DND-41 (cell line): ENCODE measurements around the gene LAMA2.

Source experiments
- ATAC-seq: fragments of 200-7000 bp; cut with Tn5 transposase; 3 replicates; pipeline ENCODE4 v1.9.1; 2021; ENCODE audit warnings: low read depth; ENCODE audit not compliant: insufficient read depth
- DNase-seq: peaks from one replicate; pipeline ENCODE4 v3.0.0-alpha.2; 2020
- H2AFZ ChIP-seq: 2 replicates; pipeline ENCODE4 v1.6.0; 2012; ENCODE audit warnings: low read depth, low read length
- H3K27ac ChIP-seq: 2 replicates; pipeline ENCODE4 v1.5.1; 2012; ENCODE audit warnings: low read length, inconsistent platforms
- H3K27me3 ChIP-seq: fragments of 200-600 bp; sonication (generic); 2 replicates; pipeline ENCODE4 v1.6.0; 2012; ENCODE audit warnings: low read length, mild to moderate bottlenecking, inconsistent platforms; ENCODE audit not compliant: insufficient read depth, poor library complexity
- H3K36me3 ChIP-seq: 2 replicates; pipeline ENCODE4 v1.5.1; 2012; ENCODE audit warnings: low read length, inconsistent platforms; ENCODE audit not compliant: insufficient read depth
- H3K4me1 ChIP-seq: 2 replicates; pipeline ENCODE4 v1.5.1; 2012; ENCODE audit warnings: mild to moderate bottlenecking, low read length; ENCODE audit not compliant: insufficient read depth
- H3K4me2 ChIP-seq: 2 replicates; pipeline ENCODE4 v1.6.0; 2012; ENCODE audit warnings: mild to moderate bottlenecking, moderate library complexity, low read length, inconsistent platforms; ENCODE audit not compliant: insufficient read depth
- H3K4me3 ChIP-seq, 2 experiments: fragments of 200-600 bp in 1 of 2; shearing (Covaris generic) in 1 of 2; 2 replicates each; pipeline ENCODE4 v1.5.1; 2012 to 2016; ENCODE audit warnings: inconsistent platforms in 2 of 2, low read length in 2 of 2, mild to moderate bottlenecking in 2 of 2, low read depth in 1 of 2, moderate library complexity in 1 of 2
- H3K79me2 ChIP-seq: 2 replicates; pipeline ENCODE4 v1.6.0; 2012; ENCODE audit warnings: low read length, inconsistent platforms; ENCODE audit not compliant: insufficient read depth
- H3K9ac ChIP-seq: 2 replicates; pipeline ENCODE4 v1.6.0; 2012; ENCODE audit warnings: low read depth, mild to moderate bottlenecking, inconsistent platforms, low read length, moderate library complexity
- H3K9me3 ChIP-seq: 2 replicates; pipeline ENCODE4 v1.5.1; 2012; ENCODE audit warnings: low read length, moderate library complexity, mild to moderate bottlenecking, inconsistent platforms; ENCODE audit not compliant: insufficient read depth, severe bottlenecking
- H4K20me1 ChIP-seq: 2 replicates; pipeline ENCODE4 v1.6.0; 2012; ENCODE audit warnings: low read length; ENCODE audit not compliant: insufficient read depth
- EZH2 ChIP-seq: IDR thresholded peaks from 3 replicates; pipeline ENCODE4 v1.6.1; 2012; ENCODE audit warnings: borderline replicate concordance, low read depth, mild to moderate bottlenecking, moderate library complexity, low read length, inconsistent platforms; ENCODE audit not compliant: severe bottlenecking
- TF ChIP-seq, protein P1 (sequence below): IDR thresholded peaks from 2 replicates; pipeline ENCODE4 v1.5.1; 2012; ENCODE audit warnings: borderline replicate concordance, low read length, moderate library complexity, mild to moderate bottlenecking; ENCODE audit not compliant: poor library complexity, severe bottlenecking; ENCODE audit errors: extremely low read depth

The LAMA2 gene

DNA sequence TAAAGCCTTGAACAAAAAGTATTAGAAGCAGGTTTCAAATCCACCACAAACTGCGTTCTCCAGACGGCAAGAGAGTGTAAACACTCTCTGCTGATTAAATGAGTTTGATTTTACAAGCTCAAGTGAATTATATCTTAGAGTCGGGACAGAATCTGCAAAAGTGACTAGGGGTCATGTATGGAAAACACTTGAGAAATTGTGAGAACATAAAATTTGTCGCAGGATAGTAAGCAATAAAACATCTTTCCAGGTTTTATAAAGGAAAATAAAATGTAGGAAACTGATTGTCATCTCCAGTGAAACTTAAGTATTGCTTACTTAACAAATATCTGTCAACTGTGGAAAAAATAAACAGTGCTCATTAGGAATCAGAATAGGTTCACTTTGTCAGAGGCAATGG lies 452.9 kb downstream of the LAMA2 start:
- TF ChIP-seq EZH2: no peak
- TF ChIP-seq, protein P1, sequence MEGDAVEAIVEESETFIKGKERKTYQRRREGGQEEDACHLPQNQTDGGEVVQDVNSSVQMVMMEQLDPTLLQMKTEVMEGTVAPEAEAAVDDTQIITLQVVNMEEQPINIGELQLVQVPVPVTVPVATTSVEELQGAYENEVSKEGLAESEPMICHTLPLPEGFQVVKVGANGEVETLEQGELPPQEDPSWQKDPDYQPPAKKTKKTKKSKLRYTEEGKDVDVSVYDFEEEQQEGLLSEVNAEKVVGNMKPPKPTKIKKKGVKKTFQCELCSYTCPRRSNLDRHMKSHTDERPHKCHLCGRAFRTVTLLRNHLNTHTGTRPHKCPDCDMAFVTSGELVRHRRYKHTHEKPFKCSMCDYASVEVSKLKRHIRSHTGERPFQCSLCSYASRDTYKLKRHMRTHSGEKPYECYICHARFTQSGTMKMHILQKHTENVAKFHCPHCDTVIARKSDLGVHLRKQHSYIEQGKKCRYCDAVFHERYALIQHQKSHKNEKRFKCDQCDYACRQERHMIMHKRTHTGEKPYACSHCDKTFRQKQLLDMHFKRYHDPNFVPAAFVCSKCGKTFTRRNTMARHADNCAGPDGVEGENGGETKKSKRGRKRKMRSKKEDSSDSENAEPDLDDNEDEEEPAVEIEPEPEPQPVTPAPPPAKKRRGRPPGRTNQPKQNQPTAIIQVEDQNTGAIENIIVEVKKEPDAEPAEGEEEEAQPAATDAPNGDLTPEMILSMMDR: no peak

DNA sequence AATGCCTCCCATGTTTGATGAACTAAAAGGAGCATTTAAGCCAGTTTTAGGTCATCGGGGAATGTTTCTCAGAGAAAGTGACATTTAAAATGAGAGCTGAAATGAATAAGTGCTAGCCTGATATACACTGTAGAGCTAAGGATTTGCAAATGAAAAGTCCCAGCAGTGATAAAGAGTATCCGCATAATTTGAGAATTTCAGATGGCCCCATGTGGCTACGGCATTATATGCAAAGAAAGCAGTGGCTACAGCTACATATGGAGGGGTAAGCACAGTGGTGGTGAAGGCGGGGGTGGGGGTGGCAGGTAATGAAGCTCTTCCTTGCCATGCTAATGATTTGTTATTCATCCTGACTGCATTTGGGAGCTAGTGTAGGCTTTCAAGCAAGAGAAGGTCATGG lies 455.7 kb downstream of the LAMA2 start:
- Histone ChIP-seq H3K4me1 (no peaks in the 10 kb centered on the region), H4K20me1 (no peaks in the 10 kb centered on the region), H2AFZ (no peak overlapping the region), H3K9ac (no peak overlapping the region), H3K9me3 (no peaks in the 10 kb centered on the region), H3K36me3 (no peaks in the 10 kb centered on the region), H3K4me3 (no peak overlapping the region), H3K4me2 (no peak overlapping the region), H3K27ac (no peak overlapping the region), H3K27me3 (peaks cover 6% of the 10 kb centered on the region), H3K79me2 (no peaks in the 10 kb centered on the region)
- ATAC-seq (no peak), DNase-seq (no peak)
- no peak for TF ChIP-seq EZH2
- TF ChIP-seq, protein P1: no peak

More for the DNA sequence above, 452.9 kb downstream of the LAMA2 start:
- Histone ChIP-seq H3K27me3 (peaks cover 6% of the 10 kb centered on the region), H3K9ac (no peak overlapping the region), H3K9me3 (no peaks in the 10 kb centered on the region), H2AFZ (no peak overlapping the region), H3K4me3 (no peak overlapping the region), H3K27ac (no peak overlapping the region), H3K4me2 (no peak overlapping the region), H4K20me1 (no peaks in the 10 kb centered on the region), H3K79me2 (no peaks in the 10 kb centered on the region), H3K36me3 (no peaks in the 10 kb centered on the region), H3K4me1 (no peaks in the 10 kb centered on the region)
- DNase-seq (no peak), ATAC-seq (no peak)

DNA sequence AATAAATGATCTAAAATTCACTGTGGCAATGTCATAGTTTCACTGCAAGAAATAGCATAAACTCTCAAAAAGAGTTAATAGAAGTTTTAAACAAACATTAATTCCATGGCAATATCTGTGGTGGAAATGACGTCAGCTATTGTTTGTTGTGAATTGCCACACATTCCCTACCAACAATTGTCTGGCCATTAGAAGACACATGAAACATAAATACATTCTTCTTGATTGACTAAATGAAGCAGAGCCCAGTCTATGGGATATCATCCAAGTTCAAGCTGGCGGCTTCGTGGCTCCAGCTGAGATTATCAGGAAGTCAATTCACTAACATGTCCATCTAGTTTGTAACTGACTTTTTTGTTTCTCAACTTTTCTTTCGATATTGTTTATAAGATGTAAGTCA lies 458.0 kb downstream of the LAMA2 start:
- H2AFZ ChIP-seq: no peak overlapping the region
- no peaks in the 10 kb centered on the region for H4K20me1 ChIP-seq
- no peak for ATAC-seq
- no peaks in the 10 kb centered on the region for H3K4me1 ChIP-seq
- H3K4me2 ChIP-seq: no peak overlapping the region
- TF ChIP-seq, protein P1: no peak
- no peak overlapping the region for H3K4me3 ChIP-seq
- H3K9ac ChIP-seq: no peak overlapping the region
- H3K27me3 ChIP-seq: no peaks in the 10 kb centered on the region
- no peak overlapping the region for H3K27ac ChIP-seq
- H3K9me3 ChIP-seq: no peaks in the 10 kb centered on the region
- DNase-seq: no peak
- H3K79me2 ChIP-seq: no peaks in the 10 kb centered on the region
- H3K36me3 ChIP-seq: no peaks in the 10 kb centered on the region

DNA sequence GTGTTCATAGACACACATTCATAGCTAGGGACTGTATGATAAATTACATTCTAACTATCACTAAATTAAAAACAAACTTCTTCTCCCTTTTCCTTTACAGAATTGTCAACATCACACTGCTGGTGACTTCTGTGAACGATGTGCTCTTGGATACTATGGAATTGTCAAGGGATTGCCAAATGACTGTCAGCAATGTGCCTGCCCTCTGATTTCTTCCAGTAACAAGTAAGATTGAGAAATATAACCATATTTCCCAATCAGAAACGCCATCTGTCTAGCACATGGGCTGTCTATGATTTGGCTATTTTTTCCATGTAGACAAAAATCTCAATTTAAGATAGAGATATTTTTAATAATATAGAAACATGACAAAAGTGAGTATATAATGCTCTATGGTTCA lies 459.3 kb downstream of the LAMA2 start:
- Histone ChIP-seq H3K4me2 (no peak overlapping the region), H3K79me2 (no peaks in the 10 kb centered on the region), H3K9ac (no peak overlapping the region), H3K4me3 (no peak overlapping the region), H3K27me3 (no peaks in the 10 kb centered on the region), H3K27ac (no peak overlapping the region), H3K4me1 (no peaks in the 10 kb centered on the region), H4K20me1 (no peaks in the 10 kb centered on the region), H3K9me3 (no peaks in the 10 kb centered on the region), H3K36me3 (no peaks in the 10 kb centered on the region), H2AFZ (no peak overlapping the region)
- TF ChIP-seq, protein P1: no peak
- no peak for ATAC-seq
- DNase-seq: no peak
